Suppressor macrophage treated with lipopolysaccharide for 4 hours (primary cell): ENCODE results near the gene NEAT1.
A peak's percentile ranks its signal among the peaks of the same experiment; 100 is the strongest.

Experiments used
- DNase-seq: peaks from one replicate; pipeline ENCODE4 v3.0.0-alpha.2; 2020

Gene NEAT1

GRCh38 chr11:65424205-65425104, 1.9 kb downstream of the NEAT1 start:
- peak; percentile 80 for DNase-seq

- DNase-seq: peak; percentile 88
Measured at GRCh38 chr11:65425105-65425970, 2.7 kb downstream of the NEAT1 start.

GRCh38 chr11:65425971-65426838, 3.6 kb downstream of the NEAT1 start:
- peak; percentile 93 for DNase-seq

GRCh38 chr11:65426839-65427690, 4.5 kb downstream of the NEAT1 start:
- peak; percentile 77 for DNase-seq

DNA sequence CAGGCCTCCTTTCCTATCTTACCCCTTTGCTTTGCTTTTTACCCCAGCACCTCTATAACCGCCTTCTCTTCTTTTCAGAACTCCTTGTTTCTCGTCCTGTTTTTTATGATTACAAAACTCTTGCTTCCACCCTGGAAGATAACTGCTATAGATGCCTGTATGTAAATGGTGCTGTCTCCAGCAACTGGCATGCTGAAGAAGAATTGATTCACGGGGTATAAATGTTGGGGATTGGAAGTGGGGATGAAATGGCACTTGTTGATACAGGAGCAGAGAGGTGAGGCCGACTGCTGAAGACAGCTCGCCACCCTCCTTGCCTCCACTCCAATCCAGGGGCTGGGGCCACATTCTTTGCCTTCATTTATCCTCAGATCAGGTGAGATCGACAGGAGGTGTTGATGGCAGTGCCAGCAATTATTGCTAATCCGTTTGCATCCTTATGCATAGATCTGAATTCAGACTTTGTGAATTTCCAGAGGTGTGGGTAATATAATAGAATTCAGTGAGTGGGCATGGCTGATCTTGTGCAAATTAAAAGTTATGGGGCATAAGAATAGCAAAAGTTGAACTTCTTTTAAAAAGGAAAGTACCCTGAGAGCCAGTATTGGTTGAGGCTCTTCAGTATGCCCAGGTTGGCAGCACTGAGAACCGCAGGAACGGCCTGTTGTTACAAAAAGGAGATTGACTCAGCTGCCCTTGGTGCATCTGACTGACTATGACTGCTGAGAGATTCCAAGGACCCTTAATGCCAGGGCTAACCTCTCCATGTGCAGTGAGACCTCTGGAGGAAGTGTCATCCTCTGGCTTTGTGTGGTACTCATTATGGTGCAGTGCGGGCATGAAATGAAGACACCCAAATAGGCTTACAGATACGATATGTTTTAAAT, 5.3 kb downstream of the NEAT1 start:
- peak; percentile 74 for DNase-seq

DNA sequence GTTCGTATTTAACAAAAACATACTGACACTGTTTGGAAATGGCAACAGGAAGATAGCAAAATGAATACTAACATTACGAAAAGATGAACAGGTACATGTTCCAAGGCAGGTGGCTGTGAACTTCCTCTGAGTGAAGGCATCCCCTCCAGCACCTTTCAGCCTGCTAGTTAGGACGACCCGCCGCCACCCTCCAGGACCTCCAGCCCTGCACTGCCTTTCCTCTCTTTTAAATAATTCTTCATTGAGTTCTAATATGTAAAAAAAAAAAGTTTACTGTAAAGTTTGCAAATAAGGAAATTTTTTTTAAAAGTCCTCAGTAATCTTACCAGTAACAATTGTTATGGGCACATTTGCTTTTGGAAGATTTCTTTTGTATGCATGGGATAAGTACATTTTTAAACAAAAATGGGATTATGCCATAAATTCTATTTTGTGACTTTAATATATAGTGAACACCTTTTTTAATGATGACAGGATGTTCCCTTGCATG, 6.0 kb downstream of the NEAT1 start:
- DNase-seq: peak; percentile 64

DNA sequence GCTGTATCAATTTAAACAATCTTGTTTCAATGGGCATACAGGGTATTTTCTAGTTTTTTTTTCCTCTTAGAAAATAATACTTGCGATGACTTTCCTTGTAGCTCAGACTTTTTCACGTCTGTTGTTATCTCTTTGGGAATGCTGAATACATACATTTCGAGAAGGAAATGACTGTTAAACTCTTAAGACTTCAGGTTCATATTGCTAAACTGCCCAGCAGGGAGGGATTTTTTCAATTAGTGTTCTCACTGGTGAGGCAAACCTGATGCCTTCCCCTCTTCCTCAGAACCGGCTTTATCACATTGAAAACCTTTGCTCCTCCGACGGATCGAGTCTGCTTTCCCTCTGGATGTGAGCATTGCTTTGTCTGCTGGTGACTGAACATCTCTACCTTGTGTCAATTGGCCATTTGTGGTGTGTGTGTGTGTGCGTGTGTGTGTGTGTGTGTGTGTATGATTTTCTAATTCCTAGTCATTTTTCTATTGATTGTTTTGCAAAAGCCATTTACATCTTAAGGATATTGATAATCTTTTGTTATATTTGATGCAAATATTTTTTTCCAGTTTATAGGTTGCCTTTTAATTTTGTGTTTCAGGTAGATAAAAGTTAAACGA, 6.6 kb downstream of the NEAT1 start:
- DNase-seq: peak; percentile 72

DNA sequence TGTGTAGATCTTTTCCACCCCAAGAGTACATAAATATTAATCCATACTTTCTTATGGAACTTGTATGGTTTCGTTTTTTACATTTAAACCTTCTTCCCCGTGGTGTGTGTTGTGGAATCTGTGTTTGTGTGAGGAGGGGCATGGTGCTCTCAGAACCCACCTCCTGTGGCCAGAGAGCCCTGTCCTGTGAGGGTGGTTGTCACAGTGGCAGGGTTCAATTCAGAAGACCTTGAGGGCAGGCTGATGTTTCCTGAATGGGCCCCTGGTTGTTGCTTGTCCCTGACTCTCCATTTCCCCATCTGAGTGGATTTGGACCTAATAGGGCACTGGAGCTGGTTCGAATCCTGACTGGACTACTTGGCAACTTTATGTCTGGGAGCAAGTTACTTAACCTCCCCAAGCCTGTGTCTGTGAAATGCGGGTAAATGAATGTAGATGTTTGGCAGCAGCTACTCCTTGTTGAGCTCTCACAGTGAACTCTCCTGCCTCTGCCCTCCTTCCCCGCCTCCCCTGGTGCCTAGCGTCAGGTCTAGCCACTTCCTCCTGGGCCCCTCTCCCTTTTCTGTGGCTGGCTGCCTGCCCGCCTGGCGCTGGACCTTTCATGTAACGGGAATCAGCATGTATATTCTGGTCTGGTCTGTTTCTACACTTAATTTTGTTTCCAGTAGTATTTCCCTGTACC, 7.3 kb downstream of the NEAT1 start:
- DNase-seq: peak; percentile 72

DNA sequence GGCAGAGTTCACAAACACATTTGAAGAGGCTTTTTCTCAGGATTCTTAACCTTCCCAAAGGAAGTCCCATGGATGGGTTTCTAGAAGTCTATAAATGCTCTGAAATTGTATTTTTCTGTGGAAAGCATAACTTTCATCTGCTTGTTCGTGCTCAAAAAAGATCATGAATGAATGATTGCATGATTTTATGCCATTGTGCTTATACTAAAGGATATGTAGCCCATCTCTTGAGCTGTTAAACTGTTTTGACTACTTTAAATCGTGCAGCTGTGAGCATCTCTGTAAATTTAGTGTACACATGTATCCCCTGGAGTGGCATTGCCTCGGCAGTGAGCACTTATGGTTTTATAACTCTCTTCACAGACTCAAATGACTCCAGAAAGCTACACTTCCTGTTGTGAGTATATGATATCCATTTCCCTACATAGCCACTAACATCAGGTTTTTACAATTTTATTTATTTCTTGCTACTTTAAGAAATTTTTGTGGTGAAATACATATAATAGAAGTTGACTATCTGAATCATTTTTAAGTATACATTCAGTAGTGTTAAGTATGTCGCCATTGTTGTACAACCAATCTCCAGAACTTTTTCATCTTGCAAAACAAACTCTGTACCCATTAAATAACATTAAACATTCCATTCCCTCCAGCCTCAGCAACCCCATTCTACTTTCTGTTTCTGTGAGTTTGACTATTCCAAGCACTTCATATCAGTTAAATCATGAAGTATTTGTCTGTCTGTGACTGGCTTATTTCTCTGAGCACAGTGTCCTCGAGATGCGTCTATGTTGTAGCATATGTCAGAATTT, 8.0 kb downstream of the NEAT1 start:
- DNase-seq: peak; percentile 66

DNA sequence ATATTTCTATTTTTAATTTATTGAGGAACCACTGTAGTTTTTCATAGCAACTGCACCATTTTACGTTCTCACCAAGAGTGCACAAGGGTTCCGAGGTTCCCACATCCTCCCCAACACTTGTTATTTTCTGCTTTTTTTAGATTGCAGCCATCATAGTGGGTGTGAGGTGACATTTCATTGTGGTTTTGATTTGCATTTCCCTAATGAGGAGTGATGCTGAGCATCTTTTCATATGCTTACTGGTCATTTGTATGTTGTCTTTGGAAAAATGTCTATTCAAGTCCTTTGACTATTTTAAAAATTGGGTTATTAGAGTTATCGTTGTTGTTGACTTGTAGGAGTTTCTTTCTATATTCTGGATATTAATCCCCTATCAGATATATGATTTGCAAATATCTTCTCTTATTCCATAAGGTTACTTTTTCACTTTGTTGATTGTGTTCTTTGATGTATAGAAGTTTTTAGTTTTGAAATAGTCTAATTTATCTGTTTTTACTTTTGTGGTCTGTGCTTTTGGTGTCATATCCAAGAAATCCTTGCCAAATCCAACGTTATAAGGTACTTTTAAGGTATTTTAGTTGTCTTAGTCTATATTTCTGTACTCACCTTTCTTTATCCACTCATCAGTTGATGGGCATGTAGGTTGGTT, 9.0 kb downstream of the NEAT1 start:
- DNase-seq: peak; percentile 69

GRCh38 chr11:65432100-65432650, 9.6 kb downstream of the NEAT1 start:
- DNase-seq: peak; percentile 18

- DNase-seq: peak; percentile 40
Measured at GRCh38 chr11:65432686-65433582, 10.3 kb downstream of the NEAT1 start.

GRCh38 chr11:65433657-65434056, 11.1 kb downstream of the NEAT1 start:
- peak; percentile 11 for DNase-seq

- DNase-seq: peak; percentile 32
Measured at GRCh38 chr11:65434057-65434666, 11.6 kb downstream of the NEAT1 start.

- DNase-seq: peak; percentile 25
Measured at GRCh38 chr11:65434667-65435410, 12.2 kb downstream of the NEAT1 start.
